Daoy (cell line): ENCODE results near the gene HOXD12. TPM values are rescaled to one million over a fixed set of nuclear protein-coding genes. Genes with fewer than 3 reads are reported as not detected.

Experiments used
- DNase-seq: peaks from one replicate; pipeline ENCODE4 v3.0.0-alpha.2; 2015; ENCODE audit warnings: low read depth
- total RNA-seq: library from RNA; depleted of rRNA; stranded (reverse); fragments of >200 nt; shearing (Covaris generic); gene quantifications from 2 replicates; pipeline ENCODE4 v1.2.3, GENCODE V29; 2014

Gene HOXD12
- total RNA-seq, 1 experiment from 2014 or later, result 0.46 TPM

DNA sequence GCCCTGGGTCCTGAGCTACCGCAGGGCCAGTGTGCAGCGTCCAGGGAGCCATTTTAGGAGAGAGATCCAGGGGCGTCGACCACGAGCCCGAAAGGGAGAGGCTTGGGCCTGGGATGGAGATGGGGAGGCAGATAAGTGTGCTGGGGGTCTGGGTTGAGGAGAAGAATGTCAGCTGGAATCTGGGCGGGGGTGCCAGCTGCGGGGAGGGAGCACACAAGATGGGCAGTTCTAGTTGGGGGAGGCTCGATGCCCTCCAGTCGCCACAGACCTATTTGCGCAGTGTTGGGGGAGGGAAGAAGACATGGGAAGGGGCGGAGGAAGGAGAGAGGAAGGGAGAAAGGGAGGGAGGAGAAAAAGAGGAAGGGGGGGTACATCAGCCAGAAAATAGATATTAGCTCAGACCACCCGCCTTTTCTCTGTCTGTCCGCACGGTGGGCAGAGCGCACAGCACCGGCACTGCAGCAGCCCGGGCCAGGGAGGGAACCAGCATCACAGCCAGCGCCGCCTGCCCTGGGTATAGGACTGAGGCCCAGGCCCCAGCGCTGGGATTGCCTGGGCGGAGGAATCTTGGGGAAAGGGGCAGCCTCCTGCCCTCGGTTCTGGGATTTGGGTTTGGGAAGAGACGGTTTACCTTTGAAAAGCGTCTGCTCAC, 5.6 kb downstream of the HOXD12 start:
- DNase-seq, result no peak

DNA sequence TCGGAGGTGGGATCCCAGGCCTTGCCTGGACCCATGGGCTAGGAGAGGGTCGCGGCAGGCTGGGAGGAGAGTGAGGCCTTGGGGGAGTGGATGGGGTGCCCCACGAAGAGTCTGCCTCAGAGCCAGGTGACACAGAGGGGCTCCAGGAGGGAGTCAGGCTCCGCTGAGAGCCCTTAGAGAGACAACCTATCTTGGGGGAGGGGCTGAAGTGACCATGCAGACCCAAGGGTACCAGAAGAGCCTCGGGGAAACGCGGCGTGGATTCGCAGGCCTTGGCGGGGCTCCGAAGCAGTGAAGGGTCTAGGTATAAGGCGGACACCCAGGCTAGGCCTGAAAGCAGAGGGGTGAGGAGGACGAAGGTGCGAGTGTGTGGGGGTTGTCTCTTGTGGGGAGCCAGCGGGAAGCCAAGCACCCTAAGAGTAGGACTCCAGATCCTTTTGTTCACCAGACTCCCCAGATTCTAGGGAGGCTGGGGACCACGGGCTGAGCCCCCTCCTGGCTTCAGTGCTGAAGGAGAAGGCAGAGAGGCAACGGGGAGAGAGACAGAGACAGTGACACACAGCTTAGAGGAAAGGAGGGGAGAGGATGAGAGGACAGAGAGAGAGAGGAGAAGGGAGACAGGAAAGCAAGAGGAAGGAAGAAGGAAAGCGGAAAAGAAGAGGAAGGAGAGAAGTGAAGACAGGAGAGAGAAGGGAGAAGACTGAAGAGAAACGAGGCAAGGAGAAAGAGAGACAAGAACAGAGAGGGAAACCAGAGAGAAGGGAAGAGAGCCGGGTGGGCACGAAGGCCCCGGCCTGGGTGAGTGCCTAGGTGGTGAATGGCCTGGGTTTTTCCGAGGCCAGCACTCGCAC, 6.4 kb downstream of the HOXD12 start:
- no peak for DNase-seq

DNA sequence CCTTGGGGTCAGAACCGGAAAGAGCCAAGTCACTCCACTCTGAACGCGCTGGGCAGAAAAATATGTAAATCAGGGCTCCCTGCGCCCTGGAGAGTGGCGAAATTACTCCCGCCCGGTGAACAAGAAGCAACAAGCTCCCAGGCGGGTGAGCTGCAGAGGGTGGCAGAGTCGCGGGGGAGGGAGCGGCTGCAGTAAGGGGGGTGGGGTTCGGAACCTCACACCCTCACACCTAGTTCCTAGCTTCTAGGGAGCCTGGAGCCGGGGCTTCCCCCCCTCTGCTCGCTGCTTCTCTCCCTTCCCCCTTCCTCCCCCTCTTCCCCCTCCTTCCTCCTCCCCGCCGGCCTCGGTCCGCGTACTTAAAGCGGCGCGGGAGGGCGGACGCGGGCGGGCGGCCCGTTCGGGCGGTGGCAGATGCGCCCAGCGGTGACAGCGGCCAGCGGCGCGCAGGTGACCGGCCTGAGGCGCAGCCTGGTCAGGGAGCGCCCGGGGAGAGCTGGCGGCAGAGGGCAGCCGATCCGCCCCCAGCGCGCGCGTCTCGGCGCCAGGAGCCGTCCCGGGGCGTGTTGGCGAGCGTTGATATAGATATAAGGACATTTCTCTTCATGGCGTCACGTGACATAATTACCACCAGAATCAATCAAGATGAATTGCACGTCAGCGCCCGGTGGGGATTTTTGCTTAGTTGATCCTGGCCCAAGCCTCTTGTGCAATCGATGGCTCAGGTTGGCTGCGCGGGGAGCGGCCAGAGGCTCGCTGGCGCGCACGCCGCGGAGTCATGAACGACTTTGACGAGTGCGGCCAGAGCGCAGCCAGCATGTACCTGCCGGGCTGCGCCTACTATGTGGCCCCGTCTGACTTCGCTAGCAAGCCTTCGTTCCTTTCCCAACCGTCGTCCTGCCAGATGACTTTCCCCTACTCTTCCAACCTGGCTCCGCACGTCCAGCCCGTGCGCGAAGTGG, 7.3 kb downstream of the HOXD12 start, which contains the start of gene HOXD11:
TSS of gene HOXD11 (plus strand) at position 700 of the 959 bp plus-strand sequence. CDS start at position 776, 76 bp downstream.
- peak; percentile 74 for DNase-seq

DNA sequence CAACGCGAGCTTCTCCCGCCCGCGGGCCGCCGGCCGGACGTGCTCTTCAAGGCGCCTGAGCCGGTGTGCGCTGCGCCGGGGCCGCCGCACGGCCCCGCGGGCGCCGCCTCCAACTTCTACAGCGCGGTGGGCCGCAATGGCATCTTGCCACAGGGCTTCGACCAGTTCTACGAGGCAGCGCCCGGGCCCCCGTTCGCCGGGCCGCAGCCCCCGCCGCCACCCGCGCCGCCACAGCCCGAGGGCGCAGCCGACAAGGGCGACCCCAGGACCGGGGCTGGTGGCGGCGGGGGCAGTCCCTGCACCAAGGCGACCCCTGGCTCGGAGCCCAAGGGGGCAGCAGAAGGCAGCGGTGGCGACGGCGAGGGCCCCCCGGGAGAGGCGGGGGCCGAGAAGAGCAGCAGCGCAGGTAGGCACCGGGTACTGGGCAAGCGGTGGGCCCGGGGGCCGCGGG, 8.2 kb downstream of the HOXD12 start:
- peak; percentile 47 for DNase-seq

DNA sequence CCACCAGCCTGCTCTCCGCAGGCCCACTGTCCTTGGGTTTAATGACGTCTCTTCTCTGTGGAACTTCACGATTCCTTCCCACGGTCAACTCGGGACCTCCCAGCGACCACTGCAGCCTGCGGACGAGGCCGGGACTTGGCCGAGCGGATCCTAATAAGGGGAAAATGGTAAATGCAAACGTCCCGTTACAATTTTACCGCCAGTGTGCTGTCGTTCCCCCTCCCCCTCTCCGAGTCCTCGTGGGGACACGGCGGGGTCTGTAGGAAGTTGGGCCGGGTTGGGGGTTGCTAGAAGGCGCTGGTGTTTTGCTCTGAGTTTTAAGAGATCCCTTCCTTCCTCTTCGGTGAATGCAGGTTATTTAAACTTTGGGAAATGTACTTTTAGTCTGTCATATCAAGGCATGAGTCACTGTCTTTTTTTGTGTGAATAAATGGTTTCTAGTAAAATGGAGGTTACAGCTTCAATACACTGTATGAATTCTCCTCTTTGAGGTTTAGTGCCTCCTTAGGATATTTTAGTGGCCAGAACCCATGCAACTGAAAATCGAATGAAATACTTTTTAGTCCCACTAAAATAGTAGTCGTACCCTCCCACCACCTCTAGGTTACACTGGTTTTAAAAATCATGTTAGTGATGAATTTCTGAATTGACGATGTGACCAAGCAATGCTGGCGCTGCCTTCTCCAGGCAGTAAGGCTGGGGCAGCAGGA, 9.8 kb downstream of the HOXD12 start:
- DNase-seq, result no peak

DNA sequence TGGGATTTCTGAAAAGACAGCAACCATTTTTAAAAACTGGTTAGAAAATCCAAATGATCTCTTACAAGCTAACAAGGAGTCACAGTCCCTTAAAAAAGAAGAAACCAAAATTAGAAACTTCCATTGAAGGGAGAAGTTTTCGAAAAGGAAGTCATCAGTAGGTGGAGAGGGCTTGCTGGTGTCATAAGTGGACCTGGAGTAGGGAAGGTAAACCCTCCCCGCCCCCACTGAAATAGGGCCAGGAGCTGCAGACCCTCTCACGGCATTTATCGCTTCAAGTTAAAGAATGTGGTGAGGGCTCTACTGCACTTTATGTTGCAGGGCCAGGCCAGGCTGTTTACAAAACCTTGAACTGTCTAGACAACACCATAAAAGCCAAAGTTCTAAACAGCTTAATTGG, 10.4 kb downstream of the HOXD12 start:
- no peak for DNase-seq

DNA sequence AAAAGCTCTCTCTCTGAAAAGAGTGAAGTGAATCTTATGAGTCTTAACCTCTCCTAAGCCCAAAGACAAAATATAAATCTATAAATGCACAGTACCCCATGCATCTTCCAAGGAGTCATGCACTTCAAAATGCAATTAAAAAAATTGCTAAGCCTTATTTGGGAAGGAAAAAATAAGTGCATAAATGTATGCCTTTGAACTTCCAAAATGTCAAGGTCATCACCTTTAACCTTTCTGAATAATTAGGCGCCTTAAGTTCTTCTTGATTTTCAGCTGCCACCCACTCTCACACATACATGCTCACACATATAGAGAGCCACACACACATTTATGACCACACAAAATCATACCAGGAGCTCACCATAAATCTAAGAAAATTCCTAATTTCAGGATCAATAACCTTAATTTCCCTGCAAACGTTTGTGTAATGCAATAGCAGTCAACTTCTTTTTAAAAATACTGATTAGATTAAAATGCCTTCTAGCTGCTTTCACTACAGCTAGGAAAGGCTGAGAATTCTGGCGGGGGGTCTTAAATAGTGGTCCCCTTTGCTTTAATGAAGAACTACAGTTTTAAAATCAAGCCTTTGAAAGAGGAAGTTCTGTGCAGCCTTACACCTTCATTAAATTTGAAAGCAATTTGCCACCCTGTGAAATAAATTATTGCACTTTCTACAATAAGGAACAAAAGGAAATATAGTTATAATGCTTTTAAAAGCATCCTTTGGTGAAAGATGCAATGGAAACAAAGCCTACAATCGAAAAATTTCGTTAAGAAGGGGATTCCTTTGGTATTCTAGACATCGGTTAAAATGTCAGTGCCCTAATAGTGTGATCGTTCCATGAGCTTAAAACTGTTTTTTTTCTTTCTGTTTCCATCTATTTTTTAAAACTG, 11.1 kb downstream of the HOXD12 start:
- no peak for DNase-seq

DNA sequence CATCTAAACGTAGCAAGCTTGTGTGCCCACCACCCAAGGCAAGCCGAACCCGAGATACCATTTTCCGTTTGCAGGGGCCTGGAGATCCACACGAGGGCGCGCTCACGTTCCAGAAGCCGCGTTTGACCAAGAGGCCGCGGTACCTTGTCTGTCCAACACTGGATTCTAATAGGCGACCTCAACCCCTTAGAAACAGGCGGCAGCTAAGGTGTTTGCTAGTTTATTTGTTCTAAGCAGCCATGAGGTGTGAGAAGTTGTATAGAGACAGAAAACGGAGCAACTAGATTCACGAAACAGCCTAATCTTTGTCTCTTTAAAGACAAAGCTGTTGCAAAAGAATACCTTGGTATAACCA, 11.7 kb downstream of the HOXD12 start:
- peak; percentile 69 for DNase-seq

DNA sequence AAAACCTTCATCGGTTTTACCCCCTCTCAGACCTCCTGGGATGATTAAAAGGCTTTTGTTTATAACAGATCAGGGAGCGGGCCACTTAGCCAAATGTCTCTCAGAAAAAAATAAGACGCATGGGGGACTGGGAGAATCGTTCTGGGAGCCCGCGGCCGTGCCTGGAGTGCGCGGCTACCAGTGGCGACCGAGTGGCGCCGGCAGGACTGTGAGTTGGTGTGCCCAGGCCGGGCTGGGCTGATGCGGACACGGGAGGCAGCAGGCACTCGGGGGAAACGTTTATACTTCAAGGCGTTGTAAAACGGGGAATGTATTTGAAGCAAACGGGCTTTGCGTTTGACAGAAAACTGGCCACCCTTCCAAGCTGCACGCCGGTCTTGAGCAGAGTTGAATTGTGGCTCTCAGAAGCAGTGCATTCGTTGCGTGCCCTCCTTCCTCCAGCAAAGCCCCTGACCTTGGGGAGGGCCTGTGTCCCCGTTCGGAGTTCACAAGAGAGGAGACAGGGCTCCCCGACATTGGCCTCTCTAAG, 12.3 kb downstream of the HOXD12 start:
- DNase-seq, result no peak

DNA sequence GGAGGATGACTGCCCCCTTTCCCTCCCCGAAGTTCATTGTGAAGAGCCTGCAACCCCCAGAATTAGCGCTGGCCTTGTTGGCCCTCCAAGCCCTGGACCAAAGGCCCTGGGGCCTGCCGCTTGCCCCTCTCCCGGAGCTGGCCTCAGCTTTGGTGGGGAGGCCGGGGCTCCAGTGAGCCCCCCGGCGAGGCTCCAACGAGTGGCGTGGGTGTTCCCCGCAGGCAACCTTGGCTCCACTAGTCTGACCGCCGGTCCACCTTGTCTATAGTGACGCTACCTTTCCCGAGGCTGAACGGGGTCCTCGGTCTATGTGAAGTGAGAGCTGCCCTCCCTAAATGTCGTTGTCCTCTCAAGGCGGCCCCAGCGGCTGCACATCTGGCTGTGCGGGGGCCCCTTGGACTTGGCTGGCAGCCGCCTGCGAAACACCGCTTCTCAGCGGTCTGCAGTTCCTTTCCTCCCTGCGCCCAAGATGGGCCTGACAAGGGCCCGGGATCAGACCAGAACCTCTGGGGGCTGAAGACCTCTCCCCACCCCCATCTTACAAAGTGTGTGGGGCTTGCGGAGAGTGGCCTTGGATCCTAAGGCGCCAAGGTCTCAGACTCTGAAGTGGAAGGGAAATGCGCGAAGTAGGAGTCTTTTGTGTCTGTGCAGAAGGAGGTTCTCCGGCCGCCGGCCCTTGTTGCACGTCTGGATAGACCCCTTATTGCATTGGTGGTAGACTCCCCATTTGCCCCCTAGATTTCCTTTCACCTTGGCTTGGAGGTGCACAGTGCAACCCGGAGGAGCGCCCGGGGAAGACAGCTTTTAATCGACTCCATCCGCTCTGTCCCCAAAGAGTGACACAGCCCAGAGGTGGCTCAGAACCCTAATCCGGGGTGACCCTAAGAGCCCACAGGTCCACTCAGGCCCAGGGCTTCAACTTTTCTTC, 13.0 kb downstream of the HOXD12 start:
- no peak for DNase-seq

DNA sequence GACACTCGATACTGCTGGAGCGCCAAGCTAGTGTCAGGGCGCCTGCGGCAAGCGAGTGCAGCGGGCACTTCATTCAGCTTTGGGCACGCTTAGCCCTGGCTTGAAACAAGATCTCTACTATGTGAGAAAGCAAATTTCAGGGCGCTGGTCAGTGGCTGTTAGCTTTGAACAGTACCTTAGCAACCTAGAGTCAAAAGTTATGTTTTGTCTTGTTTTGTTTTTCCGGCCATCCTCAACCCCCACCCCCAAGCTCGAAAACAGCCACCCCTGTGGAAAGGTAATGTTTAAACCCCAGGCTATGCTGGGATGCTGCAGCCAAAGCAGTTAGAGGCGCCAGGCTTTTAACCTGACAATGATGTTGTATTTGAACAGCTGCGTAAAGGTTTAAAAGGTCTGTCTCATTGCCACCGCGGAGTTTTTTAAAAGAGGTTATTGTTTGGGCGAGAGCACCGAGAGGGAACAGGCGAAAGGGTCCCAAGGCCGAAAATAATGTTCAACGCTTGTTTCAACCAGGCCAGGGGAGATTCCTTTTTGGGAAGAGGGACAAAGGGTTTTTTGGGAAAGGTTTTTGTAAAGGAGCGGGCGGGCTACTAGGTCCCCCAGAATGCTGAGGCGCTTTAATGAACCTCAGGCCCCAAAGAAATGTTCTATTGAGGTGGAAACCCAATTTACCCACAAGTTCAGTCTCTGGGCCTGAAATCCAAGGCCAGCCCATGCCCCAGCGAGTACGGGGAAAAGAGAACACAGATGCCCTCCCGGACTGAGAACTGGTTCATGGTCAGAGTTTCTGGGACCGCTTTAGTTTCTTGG, 14.7 kb downstream of the HOXD12 start:
- DNase-seq, result no peak

DNA sequence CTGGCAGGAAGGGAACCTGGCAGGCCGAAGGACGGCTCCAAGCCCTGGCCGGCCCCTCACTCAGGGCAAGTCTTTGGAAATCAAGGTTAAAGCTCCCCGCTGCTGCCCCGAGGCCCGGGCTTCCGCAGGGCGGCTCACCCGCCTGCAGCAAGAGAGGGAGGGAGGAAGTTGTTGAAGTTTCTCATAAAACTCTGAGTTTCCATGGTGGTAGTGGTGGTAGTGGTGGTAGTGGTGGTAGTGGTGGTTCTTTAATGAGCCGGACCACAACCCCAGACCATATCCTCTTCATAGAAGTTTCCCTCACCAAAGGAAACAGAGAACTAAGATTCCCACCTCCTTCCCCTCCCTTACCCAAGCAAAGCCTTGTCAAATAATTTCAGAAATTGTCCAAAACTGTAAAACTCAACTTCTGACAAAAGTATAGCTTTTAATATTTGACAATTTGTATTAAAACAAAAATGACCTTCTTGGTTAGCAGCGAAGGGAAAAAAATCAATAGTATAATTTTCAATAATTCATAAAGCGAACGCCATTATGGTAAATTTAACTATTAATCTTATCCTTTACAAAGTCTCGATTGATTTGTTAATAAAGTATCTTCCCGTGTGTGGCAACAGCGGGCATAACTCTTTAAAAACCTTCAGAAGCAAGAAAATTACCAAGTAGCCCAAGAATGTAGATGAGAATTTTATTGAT, 15.5 kb downstream of the HOXD12 start:
- no peak for DNase-seq

DNA sequence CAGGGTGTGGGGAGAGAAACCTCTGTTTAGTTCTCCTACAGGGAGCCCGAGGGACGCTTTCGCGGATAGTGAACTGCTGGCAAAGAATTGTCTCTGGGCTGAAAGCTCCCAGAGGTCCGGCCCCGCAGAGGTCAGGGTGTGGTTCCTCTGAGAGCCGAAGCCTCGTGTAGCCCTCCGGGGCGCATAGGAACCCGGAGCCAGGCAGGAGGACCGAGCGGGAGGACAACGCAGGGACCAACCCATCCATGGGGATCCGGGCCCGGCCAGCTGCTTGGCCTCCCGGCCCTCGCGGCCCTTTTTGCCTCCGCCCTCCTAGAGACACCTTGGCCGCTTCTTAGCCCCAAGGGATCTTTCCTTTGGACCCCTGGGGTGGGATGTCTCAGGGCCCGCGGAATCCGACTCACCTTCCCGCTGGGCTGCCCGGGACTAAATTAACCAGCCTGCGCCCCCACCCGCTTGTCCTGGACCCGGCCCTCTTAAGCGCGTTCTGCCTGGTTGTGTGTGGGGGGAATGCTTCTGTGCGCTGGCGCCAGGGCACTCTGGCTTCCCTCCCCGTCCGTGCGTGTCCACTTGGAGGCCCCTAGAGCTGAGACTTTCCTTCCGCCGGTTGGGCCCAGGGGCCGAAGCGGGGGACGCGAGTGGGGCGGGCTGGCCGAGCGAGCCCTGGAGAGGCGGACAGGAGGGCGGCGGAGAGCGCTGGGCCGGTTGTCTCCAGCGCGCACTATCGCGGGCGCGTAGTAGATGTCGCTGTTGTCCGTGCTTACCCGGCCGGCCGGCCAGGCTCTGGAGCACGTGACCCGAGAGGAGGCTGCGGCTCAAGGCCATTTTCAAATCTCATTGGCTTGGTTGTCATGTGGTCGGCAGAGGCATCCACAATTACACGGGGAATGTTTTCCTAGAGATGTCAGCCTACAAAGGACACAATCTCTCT, 16.6 kb downstream of the HOXD12 start, which contains the start of gene HOXD10:
TSS of gene HOXD10 (plus strand) at position 896 of the 931 bp plus-strand sequence. CDS start 56 bp downstream, outside the sequence.
- peak; percentile 60 for DNase-seq

DNA sequence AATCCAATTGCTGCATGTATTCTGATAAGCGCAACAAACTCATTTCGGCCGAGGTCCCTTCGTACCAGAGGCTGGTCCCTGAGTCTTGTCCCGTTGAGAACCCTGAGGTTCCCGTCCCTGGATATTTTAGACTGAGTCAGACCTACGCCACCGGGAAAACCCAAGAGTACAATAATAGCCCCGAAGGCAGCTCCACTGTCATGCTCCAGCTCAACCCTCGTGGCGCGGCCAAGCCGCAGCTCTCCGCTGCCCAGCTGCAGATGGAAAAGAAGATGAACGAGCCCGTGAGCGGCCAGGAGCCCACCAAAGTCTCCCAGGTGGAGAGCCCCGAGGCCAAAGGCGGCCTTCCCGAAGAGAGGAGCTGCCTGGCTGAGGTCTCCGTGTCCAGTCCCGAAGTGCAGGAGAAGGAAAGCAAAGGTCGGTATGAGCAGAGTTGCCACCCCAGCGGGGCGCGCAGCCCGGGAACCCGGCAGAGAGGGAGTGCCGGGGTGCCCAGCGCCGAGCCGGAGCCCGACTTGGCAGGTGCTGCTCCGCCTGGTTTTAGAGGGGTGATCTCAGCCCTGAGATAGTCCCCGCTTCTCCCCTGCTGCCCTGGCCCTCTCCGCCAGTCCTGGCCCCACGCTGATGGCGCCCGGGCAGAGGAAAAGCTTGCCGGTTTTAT, 17.7 kb downstream of the HOXD12 start:
- DNase-seq, result no peak

DNA sequence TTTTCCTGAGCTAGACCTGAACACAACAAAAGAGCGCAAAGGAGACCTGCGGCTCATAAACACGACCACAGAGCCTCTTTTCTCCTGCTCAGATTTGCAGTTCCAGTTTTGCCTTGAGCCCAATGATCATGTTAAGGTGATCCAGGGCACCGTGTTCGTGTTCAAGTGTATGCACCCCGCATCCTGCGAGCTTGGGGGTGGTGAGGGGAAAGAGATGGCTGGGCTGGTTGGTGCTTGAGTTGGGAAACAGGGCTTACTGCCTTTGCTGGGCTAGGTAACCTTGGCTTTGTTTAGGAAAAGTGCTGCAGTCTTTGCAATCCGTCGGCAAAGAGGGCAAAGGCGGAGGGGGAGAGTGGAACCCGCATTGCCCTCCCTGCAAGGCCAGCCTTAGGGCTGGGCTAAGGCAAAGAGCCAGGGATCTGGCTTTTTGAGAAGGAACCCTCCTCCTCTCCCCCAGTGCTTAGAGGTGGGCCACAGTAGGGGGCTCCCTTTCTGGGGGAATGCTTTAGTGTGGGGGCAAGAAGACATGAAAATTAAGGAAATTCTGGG, 18.3 kb downstream of the HOXD12 start:
- no peak for DNase-seq
